ENCODE measurements around the gene DACH2.
A peak's percentile ranks its signal among the peaks of the same experiment; 100 is the strongest.
"Not testable (repeated sequence)": the region's sequence is repeated elsewhere in the genome, so short reads cannot be mapped to it uniquely, and the experiment has no call there.

DACH2 gene

GRCh38 chrX:86148024-86148511 is at the start of gene DACH2:
Gene DACH2, plus strand, starts transcription at chrX:86148451.
- DNase-seq (ENCODE audit: low read depth), result no peak

DNA sequence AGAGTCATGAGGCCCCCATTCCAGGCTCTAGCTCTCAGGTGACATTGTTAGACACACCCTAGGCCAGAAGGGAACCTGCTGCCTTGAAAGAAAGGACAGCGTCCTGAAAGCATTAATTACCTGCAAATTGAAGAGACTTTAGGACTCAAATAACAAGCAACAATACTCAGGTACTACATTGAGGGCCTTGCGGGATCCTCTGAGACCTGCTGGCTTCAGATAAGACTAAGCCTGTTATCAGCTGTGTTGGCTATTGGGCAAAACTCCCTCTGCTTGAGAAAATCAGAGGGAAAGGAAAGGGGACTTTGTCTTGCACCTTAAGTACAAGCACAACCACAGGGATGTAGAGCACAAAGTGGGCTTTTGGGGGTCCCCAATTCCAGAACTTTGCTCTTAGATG is 45.9 kb upstream of the DACH2 start:
- no peak for DNase-seq (ENCODE audit: low read depth)

- no peak for DNase-seq (ENCODE audit: low read depth)
Observed at GRCh38 chrX:86103061-86103460, 45.2 kb upstream of the DACH2 start.

DNA sequence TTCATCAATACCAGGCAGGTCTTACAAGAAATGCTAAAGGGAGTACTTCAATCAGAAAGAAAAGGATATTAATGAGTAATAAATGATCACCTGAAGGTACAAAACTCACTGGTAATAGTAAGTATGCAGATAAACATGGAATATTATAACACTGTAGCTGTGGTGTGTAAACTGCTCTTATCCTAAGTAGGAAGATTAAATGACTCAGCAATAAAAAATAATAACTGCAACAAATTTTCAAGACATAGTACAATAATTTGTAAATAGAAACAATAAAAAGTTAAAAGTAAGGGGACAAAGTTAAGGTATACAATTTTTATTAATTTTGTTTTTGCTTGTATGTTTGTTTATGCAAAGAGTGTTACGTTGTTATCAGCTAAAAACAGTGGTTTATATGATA is 43.7 kb upstream of the DACH2 start:
- DNase-seq (ENCODE audit: low read depth), result no peak

GRCh38 chrX:86121916-86122315 is 26.3 kb upstream of the DACH2 start:
- no peak for DNase-seq (ENCODE audit: low read depth)

- no peak for DNase-seq (ENCODE audit: low read depth)
Observed at GRCh38 chrX:86133761-86134160, 14.5 kb upstream of the DACH2 start.

- peak; percentile 4 for DNase-seq (ENCODE audit: low read depth)
Observed at GRCh38 chrX:86137071-86137470, 11.2 kb upstream of the DACH2 start.

- no peak for DNase-seq (ENCODE audit: low read depth)
Observed at GRCh38 chrX:86141786-86142185, 6.5 kb upstream of the DACH2 start.

GRCh38 chrX:86146102-86146501 is 2.1 kb upstream of the DACH2 start:
- DNase-seq (ENCODE audit: low read depth), result no peak

GRCh38 chrX:86148594-86148993 is 343 bp downstream of the DACH2 start:
- DNase-seq (ENCODE audit: low read depth), result no peak

DNA sequence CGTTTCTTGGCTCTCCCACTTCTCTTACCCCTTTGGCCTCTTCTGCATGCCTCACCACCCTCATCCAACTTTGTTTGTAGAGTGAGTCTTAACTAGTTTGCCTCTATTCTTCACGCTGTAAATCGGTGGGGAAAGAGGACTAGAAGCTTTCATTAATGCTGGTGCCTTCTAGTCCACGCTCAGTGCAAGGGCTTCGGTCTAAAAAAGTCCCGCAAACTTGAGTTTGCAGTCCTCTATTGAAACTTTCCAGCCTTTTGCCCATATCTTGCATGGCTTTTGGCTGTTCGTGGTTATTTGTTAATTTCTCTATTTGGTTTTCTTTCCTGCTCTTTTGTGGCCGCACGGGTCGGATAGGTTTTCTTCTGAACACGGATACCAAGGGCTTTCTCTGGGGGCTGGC is 868 bp downstream of the DACH2 start:
- no peak for DNase-seq (ENCODE audit: low read depth)

- DNase-seq (ENCODE audit: low read depth), result no peak
Observed at GRCh38 chrX:86154553-86154952, 6.3 kb downstream of the DACH2 start.

DNA sequence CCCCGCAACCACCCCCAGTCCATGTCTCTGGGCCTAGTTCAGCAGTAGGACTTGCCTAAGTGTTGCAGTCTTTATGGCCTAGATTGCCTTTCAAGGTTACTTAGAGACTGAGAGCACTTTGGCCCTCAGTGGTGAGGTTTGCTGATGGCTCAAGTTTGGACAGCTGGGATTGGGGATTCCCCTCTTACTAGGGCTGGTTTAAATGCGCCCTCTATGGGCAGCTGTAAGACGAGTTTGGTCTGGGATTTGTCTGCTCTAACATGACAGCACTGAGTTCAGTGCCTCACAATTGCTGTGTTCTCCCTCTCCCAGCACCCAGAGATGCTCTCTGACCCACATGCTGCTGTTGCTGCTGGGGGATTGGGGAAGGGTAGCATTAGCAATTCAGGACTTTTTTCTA is 23.1 kb downstream of the DACH2 start:
- no peak for DNase-seq (ENCODE audit: low read depth)

GRCh38 chrX:86178906-86179305 is 30.7 kb downstream of the DACH2 start:
- DNase-seq (ENCODE audit: low read depth), result no peak

DNA sequence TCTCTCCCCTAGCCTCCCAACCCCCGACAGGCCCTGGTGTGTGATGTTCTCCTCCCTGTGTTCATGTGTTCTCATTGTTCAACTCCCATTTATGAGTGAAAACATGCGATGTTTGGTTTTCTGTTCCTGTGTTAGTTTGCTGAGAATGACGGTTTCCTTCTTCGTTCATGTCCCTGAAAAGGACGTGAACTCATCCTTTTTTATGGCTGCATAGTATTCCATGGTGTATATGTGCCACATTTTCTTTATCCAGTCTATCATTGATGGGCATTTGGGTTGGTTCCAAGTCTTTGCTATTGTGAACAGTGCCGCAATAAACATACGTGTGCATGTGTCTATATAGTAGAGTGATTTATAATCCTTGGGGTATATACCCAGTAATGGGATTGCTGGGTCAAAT is 33.1 kb downstream of the DACH2 start:
- not testable (repeated sequence) for DNase-seq (ENCODE audit: low read depth)

GRCh38 chrX:86192827-86193226 is 44.6 kb downstream of the DACH2 start:
- no peak for DNase-seq (ENCODE audit: low read depth)

- no peak for DNase-seq (ENCODE audit: low read depth)
Observed at GRCh38 chrX:86194758-86195157, 46.5 kb downstream of the DACH2 start.

DNA sequence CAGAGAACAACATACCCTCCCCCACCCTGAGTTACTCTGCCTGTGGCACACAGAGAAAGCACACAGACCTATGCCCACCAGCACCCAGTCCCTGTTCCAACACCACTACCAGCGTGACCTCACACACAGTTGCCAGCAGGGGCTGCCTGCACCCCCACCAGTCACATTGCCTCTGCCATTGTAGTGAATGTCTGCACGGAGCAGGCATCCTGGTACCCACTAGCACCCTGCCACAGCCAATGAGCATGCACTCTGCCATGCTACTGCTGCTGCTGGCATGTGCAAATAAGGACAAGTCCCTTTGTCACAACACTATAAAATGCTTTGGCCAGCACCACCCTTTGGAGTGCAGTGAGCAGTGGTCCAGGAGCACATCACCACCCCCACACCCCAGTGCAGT is 47.1 kb downstream of the DACH2 start:
- DNase-seq (ENCODE audit: low read depth), result no peak

DNA sequence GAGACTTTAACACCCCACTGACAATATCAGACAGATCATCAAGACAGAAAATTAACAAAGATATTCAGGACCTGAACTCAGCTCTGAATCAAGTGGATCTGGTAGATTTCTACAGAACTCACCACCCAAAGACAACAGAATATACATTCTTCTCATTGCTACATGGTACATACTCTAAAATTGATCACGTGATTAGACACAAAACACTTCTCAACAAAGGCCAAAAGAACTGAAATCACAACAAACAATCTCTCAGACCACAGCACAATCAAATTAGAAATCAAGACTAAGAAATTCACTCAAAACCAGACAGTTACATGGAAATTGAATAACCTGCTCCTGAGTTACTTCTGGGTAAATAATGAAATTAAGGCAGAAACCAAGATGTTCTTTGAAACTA is 49.6 kb downstream of the DACH2 start:
- no peak for DNase-seq (ENCODE audit: low read depth)

GRCh38 chrX:86210772-86211171 is 62.5 kb downstream of the DACH2 start:
- DNase-seq (ENCODE audit: low read depth), result no peak

DNA sequence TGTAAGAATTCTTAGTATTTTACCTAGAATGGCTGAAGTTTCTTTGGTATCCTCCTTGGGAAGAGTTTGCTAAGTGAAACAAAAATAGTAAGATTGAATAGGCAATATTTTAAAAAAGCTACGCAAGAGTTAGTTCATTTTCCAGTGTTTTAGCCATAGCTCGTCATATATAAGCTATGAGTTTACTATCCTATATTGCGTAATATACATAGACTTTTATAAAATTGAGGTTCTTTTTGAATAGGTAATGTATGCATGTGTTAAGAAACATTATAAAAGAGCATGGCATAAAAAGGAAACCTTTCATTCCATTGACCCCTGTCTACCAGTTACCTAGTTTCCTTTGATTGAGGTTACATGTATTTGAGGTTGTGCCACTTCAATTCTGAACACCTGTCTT is 67.0 kb downstream of the DACH2 start:
- DNase-seq (ENCODE audit: low read depth), result no peak

- DNase-seq (ENCODE audit: low read depth), result no peak
Observed at GRCh38 chrX:86237482-86237881, 89.2 kb downstream of the DACH2 start.

DNA sequence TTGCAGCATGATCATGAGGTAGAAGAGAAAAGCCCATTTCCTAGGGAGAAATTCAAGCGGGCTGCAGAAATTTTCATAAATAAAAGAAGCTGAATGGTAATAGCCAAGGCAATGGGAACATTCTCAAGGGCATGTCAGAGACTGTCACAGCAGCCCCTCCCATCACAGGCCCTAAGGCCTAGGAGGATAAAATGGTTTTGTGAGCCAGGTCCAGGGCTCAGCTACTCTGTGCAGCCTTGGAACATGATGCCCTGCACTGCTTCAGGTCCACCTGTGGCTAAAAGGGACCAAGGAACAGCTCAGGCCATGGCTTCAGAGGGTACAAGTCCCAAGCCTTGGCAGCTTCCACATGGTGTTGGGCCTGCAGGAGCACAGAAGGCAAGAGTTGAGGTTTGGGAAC is 93.3 kb downstream of the DACH2 start:
- no peak for DNase-seq (ENCODE audit: low read depth)

- no peak for DNase-seq (ENCODE audit: low read depth)
Observed at GRCh38 chrX:86263526-86263925, 115.3 kb downstream of the DACH2 start.

GRCh38 chrX:86295293-86295692 is 147.0 kb downstream of the DACH2 start:
- DNase-seq (ENCODE audit: low read depth), result no peak

Measured in HS-5 (cell line).